A549 (cell line): ENCODE measurements around the gene MESP2. TPM values are rescaled to one million over a fixed set of nuclear protein-coding genes. Genes with fewer than 3 reads are reported as not detected.

ENCODE experiments used
- ATAC-seq, 2 experiments: fragments of 200-7000 bp in 1 of 2; fragments of >200 bp in 1 of 2; cut with Nextera tagmentation in 1 of 2; cut with Tn5 transposase in 1 of 2; 3 replicates each; pipeline versions ENCODE4 v1.8.0 to v1.9.1; 2018 to 2020; ENCODE audit warnings: mild to moderate bottlenecking in 1 of 2, moderate library complexity in 1 of 2
- CTCF ChIA-PET: fragments of 300-600 bp; sonication (Branson Sonifier 250); formaldehyde crosslinking; extraction: SDS; loops from one replicate; lab custom pipeline; 2021; ENCODE audit warnings: antibody characterized with exemption, inconsistent platforms; lab: Yijun Ruan, JAX
- POLR2A ChIA-PET: fragments of 350-600 bp; formaldehyde crosslinking; extraction: SDS; loops from one replicate; lab custom pipeline; 2021; ENCODE audit warnings: antibody characterized with exemption, inconsistent platforms; lab: Yijun Ruan, JAX
- DNase-seq, 2 experiments: peaks; one replicate each; pipeline versions ENCODE4 v3.0.0 to v3.0.0-alpha.2; 2011 to 2016; ENCODE audit warnings: low read depth in 1 of 2, low spot score in 1 of 2
- FAIRE-seq: peaks from 2 replicates; lab custom pipeline; 2011; peaks lifted over from hg19 to GRCh38; lab: Jason Lieb, UNC
- H3K27ac ChIP-seq, 2 experiments: fragments of >200 bp; sonication (Bioruptor Twin); formaldehyde crosslinking; 3 replicates each; pipeline ENCODE4 v1.5.1; 2016 to 2017
- H3K4me1 ChIP-seq: fragments of >200 bp; sonication (Bioruptor Twin); formaldehyde crosslinking; 3 replicates; pipeline ENCODE4 v1.6.1; 2016
- H3K4me2 ChIP-seq: fragments of >200 bp; sonication (Bioruptor Twin); formaldehyde crosslinking; 3 replicates; pipeline ENCODE4 v1.6.1; 2016
- H3K4me3 ChIP-seq: fragments of >200 bp; sonication (Bioruptor Twin); formaldehyde crosslinking; 3 replicates; pipeline ENCODE4 v1.5.1; 2016
- H3K9me3 ChIP-seq: fragments of >200 bp; sonication (Bioruptor Twin); formaldehyde crosslinking; 3 replicates; pipeline ENCODE4 v1.6.1; 2016
- BHLHE40 ChIP-seq: IDR thresholded peaks from 2 replicates; pipeline ENCODE4 v1.6.1; 2012; ENCODE audit warnings: low read depth, low read length, inconsistent platforms
- CBX2 ChIP-seq: fragments of 200-600 bp; sonication (generic); IDR thresholded peaks from 2 replicates; pipeline ENCODE4 v1.6.1; 2016; ENCODE audit warnings: low read depth, mild to moderate bottlenecking, borderline replicate concordance
- EHF ChIP-seq: fragments of 250-450 bp; sonication (Bioruptor Pico); IDR thresholded peaks from 2 replicates; pipeline ENCODE4 v1.5.0; 2020; ENCODE audit warnings: mild to moderate bottlenecking
- EP300 ChIP-seq, 2 experiments: fragments of >200 bp; sonication (Bioruptor Twin); formaldehyde crosslinking; IDR thresholded peaks; 2 replicates in 1 of 2; 3 replicates in 1 of 2; pipeline ENCODE4 v1.6.1; 2016 to 2017
- FOSL2 ChIP-seq, 2 experiments: fragments of 450-650 bp in 1 of 2; fragments of >200 bp in 1 of 2; sonication (Bioruptor Twin) in 1 of 2; formaldehyde crosslinking; IDR thresholded peaks; 2 replicates each; pipeline versions ENCODE4 v1.5.0 to v1.6.1; 2016 to 2020; ENCODE audit warnings: mild to moderate bottlenecking in 1 of 2, moderate library complexity in 1 of 2
- HDAC2 ChIP-seq: fragments of 200-600 bp; sonication (generic); IDR thresholded peaks from 2 replicates; pipeline ENCODE4 v1.6.1; 2016
- MAFK ChIP-seq: fragments of 450-650 bp; IDR thresholded peaks from 2 replicates; pipeline ENCODE4 v1.6.1; 2014; ENCODE audit not compliant: partially characterized antibody
- MAZ ChIP-seq: fragments of 150-350 bp; IDR thresholded peaks from 2 replicates; pipeline ENCODE4 v1.6.1; 2014; ENCODE audit warnings: antibody characterized with exemption, low read depth, low read length, borderline replicate concordance
- NR3C1 ChIP-seq: fragments of >200 bp; sonication (Bioruptor Twin); formaldehyde crosslinking; IDR thresholded peaks from 3 replicates; pipeline ENCODE4 v1.6.1; 2017
- PBX3 ChIP-seq: IDR thresholded peaks from 2 replicates; pipeline ENCODE4 v1.6.1; 2012
- PHF8 ChIP-seq: fragments of 200-600 bp; sonication (generic); IDR thresholded peaks from 2 replicates; pipeline ENCODE4 v1.6.1; 2016; ENCODE audit warnings: low read depth, mild to moderate bottlenecking, antibody characterized with exemption, moderate library complexity, borderline replicate concordance
- POLR2A ChIP-seq: IDR thresholded peaks from 2 replicates; pipeline ENCODE4 v1.6.1; 2012; ENCODE audit warnings: mild to moderate bottlenecking, low read length
- RAD21 ChIP-seq, 2 experiments: fragments of >200 bp in 1 of 2; sonication (Bioruptor Twin) in 1 of 2; formaldehyde crosslinking in 1 of 2; IDR thresholded peaks in 1 of 2; conservative IDR thresholded peaks in 1 of 2; 2 replicates in 1 of 2; 3 replicates in 1 of 2; pipeline ENCODE4 v1.6.1; 2012 to 2018; ENCODE audit warnings: inconsistent platforms in 1 of 2
- SMC3 ChIP-seq: fragments of >200 bp; sonication (Bioruptor Twin); formaldehyde crosslinking; IDR thresholded peaks from 3 replicates; pipeline ENCODE4 v1.6.1; 2018; ENCODE audit warnings: inconsistent platforms
- TFCP2L1 ChIP-seq: fragments of 250-450 bp; sonication (Bioruptor Pico); IDR thresholded peaks from 2 replicates; pipeline ENCODE4 v1.5.0; 2021; ENCODE audit warnings: mild to moderate bottlenecking
- USF2 ChIP-seq: fragments of 450-650 bp; IDR thresholded peaks from 2 replicates; pipeline ENCODE4 v1.6.1; 2014; ENCODE audit warnings: antibody characterized with exemption
- ZSCAN20 ChIP-seq: fragments of 250-450 bp; sonication (Bioruptor Pico); IDR thresholded peaks from 2 replicates; pipeline ENCODE4 v1.8.0; 2022; ENCODE audit warnings: mild to moderate bottlenecking, moderate library complexity
- WGBS: methylation state at CpG from one replicate; pipeline ENCODE4 v1.1.6; 2017; ENCODE audit errors: missing lambda C conversion rate; 5-methylcytosine and 5-hydroxymethylcytosine counted together
- polyA plus RNA-seq, 4 experiments: library from polyadenylated mRNA; depleted of rRNA in 3 of 4; stranded (reverse); fragments of >200 nt; fragmentation: RNase III in 1 of 4; extraction: RNeasy Plus Mini Kit Qiagen cat#74134 plus additional on column Dnase treatment in 1 of 4; gene quantifications; 2 replicates in 3 of 4; 3 replicates in 1 of 4; pipeline ENCODE4 v1.2.3, GENCODE V29; 2011 to 2017
- TF ChIP-seq, protein P1 (sequence below): fragments of 200-600 bp; sonication (generic); IDR thresholded peaks from 2 replicates; pipeline ENCODE4 v1.6.1; 2016; ENCODE audit warnings: antibody characterized with exemption, mild to moderate bottlenecking, moderate library complexity
- TF ChIP-seq, protein P2 (sequence below): fragments of 250-450 bp; sonication (Bioruptor Pico); IDR thresholded peaks from 2 replicates; pipeline ENCODE4 v1.5.0; 2020; ENCODE audit warnings: low read depth, mild to moderate bottlenecking, moderate library complexity
- TF ChIP-seq, protein P3 (sequence below): fragments of >200 bp; sonication (Bioruptor Twin); formaldehyde crosslinking; IDR thresholded peaks from 2 replicates; pipeline ENCODE4 v1.6.1; 2016

Gene MESP2
- polyA plus RNA-seq, 2 of the 4 experiments (the other 2 are of a cell fraction) = 0.22 to 0.57 TPM

- TF ChIP-seq CBX2 (no peak), FOSL2 (IDR thresholded peaks at IDR 0.05) (no peak), FOSL2 (CRISPR knock-in tag; IDR thresholded peaks at IDR 0.05) (no peak), ZSCAN20 (CRISPR knock-in tag) (no peak), POLR2A (peak; percentile 67), MAZ (no peak)
- TF ChIP-seq, protein P1, sequence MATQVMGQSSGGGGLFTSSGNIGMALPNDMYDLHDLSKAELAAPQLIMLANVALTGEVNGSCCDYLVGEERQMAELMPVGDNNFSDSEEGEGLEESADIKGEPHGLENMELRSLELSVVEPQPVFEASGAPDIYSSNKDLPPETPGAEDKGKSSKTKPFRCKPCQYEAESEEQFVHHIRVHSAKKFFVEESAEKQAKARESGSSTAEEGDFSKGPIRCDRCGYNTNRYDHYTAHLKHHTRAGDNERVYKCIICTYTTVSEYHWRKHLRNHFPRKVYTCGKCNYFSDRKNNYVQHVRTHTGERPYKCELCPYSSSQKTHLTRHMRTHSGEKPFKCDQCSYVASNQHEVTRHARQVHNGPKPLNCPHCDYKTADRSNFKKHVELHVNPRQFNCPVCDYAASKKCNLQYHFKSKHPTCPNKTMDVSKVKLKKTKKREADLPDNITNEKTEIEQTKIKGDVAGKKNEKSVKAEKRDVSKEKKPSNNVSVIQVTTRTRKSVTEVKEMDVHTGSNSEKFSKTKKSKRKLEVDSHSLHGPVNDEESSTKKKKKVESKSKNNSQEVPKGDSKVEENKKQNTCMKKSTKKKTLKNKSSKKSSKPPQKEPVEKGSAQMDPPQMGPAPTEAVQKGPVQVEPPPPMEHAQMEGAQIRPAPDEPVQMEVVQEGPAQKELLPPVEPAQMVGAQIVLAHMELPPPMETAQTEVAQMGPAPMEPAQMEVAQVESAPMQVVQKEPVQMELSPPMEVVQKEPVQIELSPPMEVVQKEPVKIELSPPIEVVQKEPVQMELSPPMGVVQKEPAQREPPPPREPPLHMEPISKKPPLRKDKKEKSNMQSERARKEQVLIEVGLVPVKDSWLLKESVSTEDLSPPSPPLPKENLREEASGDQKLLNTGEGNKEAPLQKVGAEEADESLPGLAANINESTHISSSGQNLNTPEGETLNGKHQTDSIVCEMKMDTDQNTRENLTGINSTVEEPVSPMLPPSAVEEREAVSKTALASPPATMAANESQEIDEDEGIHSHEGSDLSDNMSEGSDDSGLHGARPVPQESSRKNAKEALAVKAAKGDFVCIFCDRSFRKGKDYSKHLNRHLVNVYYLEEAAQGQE = peak; percentile 43; the same call in 1 of the 2 replicates
Measured at GRCh38 chr15:89776274-89777072, at the start of gene MESP2 (continued).

DNA sequence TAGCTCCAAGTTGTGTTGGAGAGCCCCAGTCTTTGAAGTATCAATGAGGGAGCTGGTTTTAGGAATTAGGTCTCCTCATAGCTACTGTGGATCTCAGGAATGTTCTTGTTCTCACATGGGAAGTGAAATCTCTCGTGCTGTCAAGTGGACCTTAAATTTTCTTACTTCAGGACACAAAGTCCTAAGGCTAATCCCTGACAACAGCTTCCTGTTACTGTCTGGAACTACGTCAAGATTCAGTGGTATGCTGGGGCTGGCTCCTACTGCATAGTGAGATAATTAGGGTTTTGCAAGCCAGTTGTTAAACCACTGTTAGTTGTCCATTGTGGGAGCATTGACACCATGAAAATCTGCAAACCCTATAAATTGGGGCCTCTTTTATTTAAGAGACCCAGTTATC, 47.9 kb upstream of the MESP2 start:
- Histone ChIP-seq H3K4me2 (no peak overlapping the region), H3K4me1 (no peaks in the 10 kb centered on the region), H3K4me3 (no peak overlapping the region)
- TF ChIP-seq EP300 (IDR thresholded peaks at IDR 0.05) (no peak), MAFK (no peak), USF2 (no peak), PHF8 (no peak), TFCP2L1 (no peak), HDAC2 (no peak), CBX2 (no peak), NR3C1 (no peak), RAD21 (conservative IDR thresholded peaks at IDR 0.05 in 1 of 2, IDR thresholded peaks at IDR 0.05 in 1 of 2) (no peak), PBX3 (no peak), EHF (CRISPR knock-in tag) (no peak), SMC3 (no peak), BHLHE40 (no peak)
- TF ChIP-seq, protein P1 = no peak
- TF ChIP-seq, protein P2, sequence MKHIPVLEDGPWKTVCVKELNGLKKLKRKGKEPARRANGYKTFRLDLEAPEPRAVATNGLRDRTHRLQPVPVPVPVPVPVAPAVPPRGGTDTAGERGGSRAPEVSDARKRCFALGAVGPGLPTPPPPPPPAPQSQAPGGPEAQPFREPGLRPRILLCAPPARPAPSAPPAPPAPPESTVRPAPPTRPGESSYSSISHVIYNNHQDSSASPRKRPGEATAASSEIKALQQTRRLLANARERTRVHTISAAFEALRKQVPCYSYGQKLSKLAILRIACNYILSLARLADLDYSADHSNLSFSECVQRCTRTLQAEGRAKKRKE (CRISPR knock-in tag) = no peak
- TF ChIP-seq, protein P3, sequence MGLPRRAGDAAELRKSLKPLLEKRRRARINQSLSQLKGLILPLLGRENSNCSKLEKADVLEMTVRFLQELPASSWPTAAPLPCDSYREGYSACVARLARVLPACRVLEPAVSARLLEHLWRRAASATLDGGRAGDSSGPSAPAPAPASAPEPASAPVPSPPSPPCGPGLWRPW = no peak
- TF ChIP-seq, all 56 proteins: peak for 0
- Histone ChIP-seq H3K9me3 (0 out of 3 replicates have a peak, but pooled peaks cover 3% of the 10 kb centered on the region), H3K27ac (no peak overlapping the region)
- FAIRE-seq = peak; percentile 7
- CTCF ChIA-PET = interaction anchor here (0.6 to 6.0 kb wide), 10 partner anchors 9 to 359 kb away, joined by 3 to 43 read pairs (median 4); partner anchors contain the start of gene ANPEP
- no peak for DNase-seq
- 55% methylated on average over 2 of the region's 2 CpGs for WGBS
- POLR2A ChIA-PET = interaction anchor here (0.5 kb wide), 1 partner anchor 458 kb away, joined by 3 read pairs; no protein-coding TSS in a partner anchor
- no peak for ATAC-seq
